H9 (cell line): ENCODE data around the gene TAS1R1. TPM values are rescaled to one million over a fixed set of nuclear protein-coding genes. Genes with fewer than 3 reads are reported as not detected.

ENCODE experiments used
- DNase-seq: peaks from one replicate; pipeline ENCODE4 v3.0.0-alpha.2; 2017
- H2AFZ ChIP-seq: one replicate; pipeline ENCODE4 v1.6.1; 2013; ENCODE audit warnings: mild to moderate bottlenecking, low read length, control low read depth, moderate library complexity
- H2AK5ac ChIP-seq: 2 replicates; pipeline ENCODE4 v1.6.1; 2013; ENCODE audit warnings: low read length, control low read depth, mixed read lengths; ENCODE audit not compliant: insufficient read length
- H2BK120ac ChIP-seq: one replicate; pipeline ENCODE4 v1.6.1; 2013; ENCODE audit warnings: low read depth, mild to moderate bottlenecking, low read length, control low read depth, inconsistent platforms; ENCODE audit not compliant: poor library complexity, severe bottlenecking
- H2BK12ac ChIP-seq: 2 replicates; pipeline ENCODE4 v1.6.1; 2013; ENCODE audit warnings: low read length, control low read depth, mixed read lengths, low read depth; ENCODE audit not compliant: insufficient read length
- H2BK15ac ChIP-seq: 2 replicates; pipeline ENCODE4 v1.6.1; 2013; ENCODE audit warnings: low read depth, low read length, control low read depth
- H2BK20ac ChIP-seq: one replicate; pipeline ENCODE4 v1.6.1; 2013; ENCODE audit warnings: low read depth, mild to moderate bottlenecking, low read length, control low read depth, inconsistent platforms; ENCODE audit not compliant: poor library complexity, severe bottlenecking
- H2BK5ac ChIP-seq: 2 replicates; pipeline ENCODE4 v1.6.1; 2013; ENCODE audit warnings: low read length, control low read depth, mixed read lengths; ENCODE audit not compliant: insufficient read length
- H3K14ac ChIP-seq: 2 replicates; pipeline ENCODE4 v1.6.1; 2013; ENCODE audit warnings: low read length, control low read depth; ENCODE audit not compliant: insufficient read depth
- H3K18ac ChIP-seq: 2 replicates; pipeline ENCODE4 v1.6.1; 2013; ENCODE audit warnings: low read depth, mild to moderate bottlenecking, mixed read lengths, low read length, control low read depth; ENCODE audit not compliant: insufficient read length
- H3K23ac ChIP-seq: 2 replicates; pipeline ENCODE4 v1.6.1; 2013; ENCODE audit warnings: low read length, control low read depth, mixed read lengths, low read depth; ENCODE audit not compliant: insufficient read length
- H3K23me2 ChIP-seq: 2 replicates; pipeline ENCODE4 v1.6.1; 2013; ENCODE audit warnings: low read depth, mild to moderate bottlenecking, mixed read lengths, low read length, control low read depth; ENCODE audit not compliant: insufficient read length, poor library complexity, severe bottlenecking
- H3K27ac ChIP-seq: 2 replicates; pipeline ENCODE4 v1.5.1; 2013; ENCODE audit warnings: low read length, control low read depth, mixed read lengths, low read depth; ENCODE audit not compliant: insufficient read length
- H3K27me3 ChIP-seq: 2 replicates; pipeline ENCODE4 v1.6.1; 2013; ENCODE audit warnings: low read length, control low read depth, inconsistent platforms; ENCODE audit not compliant: insufficient read depth
- H3K4ac ChIP-seq: 2 replicates; pipeline ENCODE4 v1.6.1; 2013; ENCODE audit warnings: low read depth, mild to moderate bottlenecking, control low read depth, inconsistent platforms, low read length, moderate library complexity
- H3K4me1 ChIP-seq: 2 replicates; pipeline ENCODE4 v1.6.1; 2013; ENCODE audit warnings: low read length, control low read depth, inconsistent platforms; ENCODE audit not compliant: insufficient read depth
- H3K4me2 ChIP-seq: 2 replicates; pipeline ENCODE4 v1.6.1; 2013; ENCODE audit warnings: low read length, control low read depth, mixed read lengths; ENCODE audit not compliant: insufficient read length, insufficient read depth
- H3K56ac ChIP-seq: 2 replicates; pipeline ENCODE4 v1.6.1; 2013; ENCODE audit warnings: low read depth, mild to moderate bottlenecking, mixed read lengths, low read length, control low read depth; ENCODE audit not compliant: insufficient read length
- H3K79me1 ChIP-seq: 2 replicates; pipeline ENCODE4 v1.6.1; 2013; ENCODE audit warnings: low read depth, mild to moderate bottlenecking, moderate library complexity, low read length, control low read depth, inconsistent platforms; ENCODE audit not compliant: insufficient read depth, poor library complexity, severe bottlenecking
- H3K79me2 ChIP-seq: 2 replicates; pipeline ENCODE4 v1.6.1; 2013; ENCODE audit warnings: low read length, control low read depth, inconsistent platforms; ENCODE audit not compliant: insufficient read depth
- H3K9ac ChIP-seq: 2 replicates; pipeline ENCODE4 v1.6.1; 2013; ENCODE audit warnings: low read length, control low read depth, mixed read lengths; ENCODE audit not compliant: insufficient read length; ENCODE audit errors: extremely low read depth
- H3K9me3 ChIP-seq: one replicate; pipeline ENCODE4 v1.6.1; 2013; ENCODE audit warnings: low read depth, low read length, inconsistent platforms; ENCODE audit not compliant: control insufficient read depth
- H3T11ph ChIP-seq: one replicate; pipeline ENCODE4 v1.6.1; 2013; ENCODE audit warnings: mild to moderate bottlenecking, low read length, control low read depth, inconsistent platforms
- H4K20me1 ChIP-seq: one replicate; pipeline ENCODE4 v1.6.1; 2013; ENCODE audit not compliant: control insufficient read depth, insufficient read length, insufficient read depth
- H4K5ac ChIP-seq: 2 replicates; pipeline ENCODE4 v1.6.1; 2013; ENCODE audit warnings: low read depth, mild to moderate bottlenecking, mixed read lengths, low read length, control low read depth; ENCODE audit not compliant: insufficient read length
- H4K8ac ChIP-seq: replicated peaks from 2 replicates; pipeline ENCODE4 v1.6.1; 2013; ENCODE audit warnings: low read length, control low read depth, mixed read lengths, low read depth; ENCODE audit not compliant: insufficient read length
- H4K91ac ChIP-seq: 2 replicates; pipeline ENCODE4 v1.6.1; 2013; ENCODE audit warnings: low read depth, mild to moderate bottlenecking, moderate library complexity, mixed read lengths, low read length, control low read depth; ENCODE audit not compliant: insufficient read length
- H3K27ac Mint-ChIP-seq, 3 experiments: 2 replicates in 2 of 3; 3 replicates in 1 of 3; pipeline ENCODE4 v1.8.0; 2020 to 2021; ENCODE audit warnings: mixed read lengths in 3 of 3, mild to moderate bottlenecking in 1 of 3, moderate library complexity in 1 of 3
- H3K27me3 Mint-ChIP-seq: 2 replicates; pipeline ENCODE4 v1.8.0; 2021; ENCODE audit warnings: low read depth, mild to moderate bottlenecking, moderate library complexity, mixed read lengths
- H3K36me3 Mint-ChIP-seq, 3 experiments: 2 replicates in 2 of 3; 3 replicates in 1 of 3; pipeline ENCODE4 v1.8.0; 2020 to 2021; ENCODE audit warnings: low read depth in 3 of 3, mixed read lengths in 3 of 3; ENCODE audit not compliant: insufficient read depth in 1 of 3
- H3K4me1 Mint-ChIP-seq, 2 experiments: 2 replicates each; pipeline ENCODE4 v1.8.0; 2020; ENCODE audit warnings: mixed read lengths in 2 of 2
- H3K4me3 Mint-ChIP-seq, 2 experiments: 2 replicates in 1 of 2; 3 replicates in 1 of 2; pipeline ENCODE4 v1.8.0; 2020 to 2021; ENCODE audit warnings: mild to moderate bottlenecking in 2 of 2, mixed read lengths in 2 of 2, moderate library complexity in 1 of 2
- H3K9me3 Mint-ChIP-seq, 2 experiments: 2 replicates in 1 of 2; 3 replicates in 1 of 2; pipeline ENCODE4 v1.8.0; 2020; ENCODE audit warnings: mild to moderate bottlenecking in 2 of 2, mixed read lengths in 2 of 2, moderate library complexity in 1 of 2
- WGBS: extraction: QIAGEN DNeasy Blood & Tissue Kit; methylation state at CpG from one replicate; pipeline ENCODE4 v1.1.7; 2013; ENCODE audit warnings: missing lambda C conversion rate, low lambda C conversion rate, mixed read lengths; ENCODE audit not compliant: insufficient read length; ENCODE audit errors: extremely low coverage; 5-methylcytosine and 5-hydroxymethylcytosine counted together
- total RNA-seq: library from RNA; stranded (reverse); gene quantifications from 2 replicates; pipeline ENCODE4 v1.2.1, GENCODE V29; 2021
- TF ChIP-seq, protein P1 (sequence below): fragments of 200-600 bp; sonication (generic); conservative IDR thresholded peaks from 3 replicates; pipeline ENCODE4 v1.8.0; 2021; ENCODE audit warnings: antibody characterized with exemption, mild to moderate bottlenecking

TAS1R1 gene
- total RNA-seq, 1 experiment from 2014 or later: not detected

DNA sequence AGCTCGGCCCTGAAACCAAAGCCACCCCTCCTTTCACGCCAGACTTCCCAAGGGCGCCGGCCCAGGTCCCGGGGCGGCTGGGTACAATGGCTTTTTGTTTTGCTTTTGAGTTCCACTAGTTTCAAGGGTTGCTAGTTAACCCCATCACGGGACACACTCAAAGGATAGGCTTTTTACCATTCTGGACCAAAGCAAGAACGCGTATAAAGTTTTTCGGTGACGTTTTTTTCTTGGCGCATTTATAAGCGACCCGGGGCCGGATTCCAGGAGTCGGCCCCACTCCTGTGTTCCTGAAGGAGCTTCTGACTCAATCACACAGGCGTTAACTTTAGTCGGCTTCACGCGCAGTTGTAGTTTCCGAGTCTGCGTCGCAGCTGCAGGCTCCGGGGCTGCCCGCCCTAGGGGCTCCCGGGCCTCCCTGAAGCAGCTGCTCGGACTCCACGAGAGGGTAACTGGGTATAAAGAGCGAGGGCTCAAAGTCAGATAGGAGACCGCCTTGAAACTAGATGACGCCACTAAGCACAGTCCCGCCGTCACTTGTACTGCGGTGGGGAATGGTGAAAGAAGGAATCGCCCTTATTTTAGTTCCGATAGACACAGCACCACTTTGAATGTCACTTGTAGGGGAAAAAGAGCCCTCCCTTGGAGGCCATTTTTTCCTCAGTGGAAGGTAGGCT, 48.3 kb downstream of the TAS1R1 start:
- Histone ChIP-seq H2AFZ (no peak overlapping the region), H3K56ac (no peak overlapping the region), H4K91ac (no peak overlapping the region), H3K4me1 (no peaks in the 10 kb centered on the region), H2BK20ac (no peak overlapping the region), H2BK120ac (peak overlapping the region; percentile 99), H3K14ac (peak overlapping the region; percentile 96), H2BK12ac (peak overlapping the region; percentile 68), H3K27ac (peak overlapping the region; percentile 46), H3K18ac (peak overlapping the region; percentile 97), H4K5ac (peak overlapping the region; percentile 13), H3K79me2 (peaks cover 18% of the 10 kb centered on the region; the same call in 1 of the 2 replicates), H2BK5ac (no peak overlapping the region), H3K4me2 (peak overlapping the region; percentile 58), H3K79me1 (no peaks in the 10 kb centered on the region), H2BK15ac (no peak overlapping the region), H3K9ac (peak overlapping the region; percentile 69), H3K4ac (peak overlapping the region; percentile 93), H4K8ac (no peak overlapping the region), H2AK5ac (no peak overlapping the region), H3K27me3 (no peaks in the 10 kb centered on the region), H4K20me1 (peaks cover 2% of the 10 kb centered on the region), H3K23me2 (peaks cover 21% of the 10 kb centered on the region), H3T11ph (peak overlapping the region; percentile 78), H3K9me3 (no peaks in the 10 kb centered on the region), H3K23ac (no peak overlapping the region)
- peaks cover 7 to 20% (median 10%) of the 10 kb centered on the region in 3 experiments for H3K36me3 Mint-ChIP-seq
- H3K9me3 Mint-ChIP-seq: no peaks in the 10 kb centered on the region; a peak in 1 of 5 replicates
- no peaks in the 10 kb centered on the region for H3K27me3 Mint-ChIP-seq
- TF ChIP-seq, protein P1, sequence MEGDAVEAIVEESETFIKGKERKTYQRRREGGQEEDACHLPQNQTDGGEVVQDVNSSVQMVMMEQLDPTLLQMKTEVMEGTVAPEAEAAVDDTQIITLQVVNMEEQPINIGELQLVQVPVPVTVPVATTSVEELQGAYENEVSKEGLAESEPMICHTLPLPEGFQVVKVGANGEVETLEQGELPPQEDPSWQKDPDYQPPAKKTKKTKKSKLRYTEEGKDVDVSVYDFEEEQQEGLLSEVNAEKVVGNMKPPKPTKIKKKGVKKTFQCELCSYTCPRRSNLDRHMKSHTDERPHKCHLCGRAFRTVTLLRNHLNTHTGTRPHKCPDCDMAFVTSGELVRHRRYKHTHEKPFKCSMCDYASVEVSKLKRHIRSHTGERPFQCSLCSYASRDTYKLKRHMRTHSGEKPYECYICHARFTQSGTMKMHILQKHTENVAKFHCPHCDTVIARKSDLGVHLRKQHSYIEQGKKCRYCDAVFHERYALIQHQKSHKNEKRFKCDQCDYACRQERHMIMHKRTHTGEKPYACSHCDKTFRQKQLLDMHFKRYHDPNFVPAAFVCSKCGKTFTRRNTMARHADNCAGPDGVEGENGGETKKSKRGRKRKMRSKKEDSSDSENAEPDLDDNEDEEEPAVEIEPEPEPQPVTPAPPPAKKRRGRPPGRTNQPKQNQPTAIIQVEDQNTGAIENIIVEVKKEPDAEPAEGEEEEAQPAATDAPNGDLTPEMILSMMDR: no peak
- peak overlapping the region; percentile 64 to 76 for H3K4me3 Mint-ChIP-seq
- WGBS: no CpG with 5 or more reads among the region's 36 CpGs
- H3K27ac Mint-ChIP-seq: peak overlapping the region; percentile 87 to 98 (median 91); a peak in 4 of 7 replicates
- H3K4me1 Mint-ChIP-seq: peaks cover 26 to 29% of the 10 kb centered on the region in 2 experiments
- peak; percentile 54 for DNase-seq
